H1 (cell line): Measurements from ENCODE around the gene TMEM181. TPM values are rescaled to one million over a fixed set of nuclear protein-coding genes. Genes with fewer than 3 reads are reported as not detected.

Source experiments
- CTCF ChIA-PET: fragments of 300-600 bp; sonication (Branson Sonifier 250); formaldehyde crosslinking; loops from one replicate; lab custom pipeline; 2021; ENCODE audit not compliant: partially characterized antibody; lab: Charles Lee
- POLR2A ChIA-PET: fragments of 300-600 bp; sonication (Branson Sonifier 250); formaldehyde crosslinking; loops from one replicate; lab custom pipeline; 2021; ENCODE audit warnings: inconsistent platforms; ENCODE audit not compliant: partially characterized antibody; lab: Charles Lee
- DNase-seq, 2 experiments: peaks; one replicate each; pipeline versions ENCODE4 v3.0.0 to v3.0.0-alpha.2; 2010 to 2022; ENCODE audit warnings: low spot score in 2 of 2, low read depth in 1 of 2, mixed read lengths in 1 of 2
- FAIRE-seq: peaks from 2 replicates; lab custom pipeline; 2011; peaks lifted over from hg19 to GRCh38; lab: Jason Lieb, UNC
- H2AFZ ChIP-seq: 2 replicates; pipeline ENCODE4 v1.8.1; 2012; ENCODE audit warnings: low read length, inconsistent platforms
- H2AK5ac ChIP-seq: 2 replicates; pipeline ENCODE4 v1.6.1; 2013; ENCODE audit warnings: low read depth, low read length
- H2BK120ac ChIP-seq: replicated peaks from 2 replicates; pipeline ENCODE3; 2013; ENCODE audit warnings: low read depth, low read length, inconsistent platforms
- H2BK12ac ChIP-seq: 2 replicates; pipeline ENCODE4 v1.6.1; 2013; ENCODE audit warnings: low read depth, low read length
- H2BK15ac ChIP-seq: 2 replicates; pipeline ENCODE4 v1.6.1; 2013; ENCODE audit warnings: low read length
- H2BK20ac ChIP-seq: 2 replicates; pipeline ENCODE4 v1.6.1; 2013; ENCODE audit warnings: low read length
- H2BK5ac ChIP-seq: 2 replicates; pipeline ENCODE4 v1.6.1; 2013; ENCODE audit warnings: low read depth, low read length
- H3K14ac ChIP-seq: 2 replicates; pipeline ENCODE4 v1.6.1; 2013; ENCODE audit warnings: inconsistent platforms; ENCODE audit not compliant: insufficient read length
- H3K18ac ChIP-seq: 2 replicates; pipeline ENCODE4 v1.6.1; 2013; ENCODE audit warnings: low read length; ENCODE audit errors: extremely low read depth
- H3K23ac ChIP-seq: 2 replicates; pipeline ENCODE4 v1.6.1; 2013; ENCODE audit warnings: inconsistent platforms; ENCODE audit not compliant: insufficient read length
- H3K23me2 ChIP-seq: 2 replicates; pipeline ENCODE4 v1.6.1; 2013; ENCODE audit warnings: low read depth, low read length
- H3K27ac ChIP-seq: 2 replicates; pipeline ENCODE4 v1.6.1; 2011; ENCODE audit warnings: low read depth, low read length, inconsistent platforms
- H3K27me3 ChIP-seq, 4 experiments: replicated peaks in 1 of 4; 1 replicate in 1 of 4; 2 replicates in 3 of 4; pipeline versions ENCODE4 v1.6.1 to v1.8.1; 2011 to 2013; ENCODE audit warnings: low read length in 3 of 4, mild to moderate bottlenecking in 3 of 4, inconsistent platforms in 2 of 4, mixed read lengths in 2 of 4, moderate library complexity in 1 of 4; ENCODE audit not compliant: control insufficient read depth in 3 of 4, insufficient read depth in 3 of 4; ENCODE audit errors: extremely low read depth in 1 of 4
- H3K36me3 ChIP-seq, 4 experiments: 2 replicates each; pipeline versions ENCODE4 v1.6.1 to v1.8.1; 2011 to 2013; ENCODE audit warnings: mild to moderate bottlenecking in 4 of 4, low read length in 3 of 4, moderate library complexity in 2 of 4, control low read depth in 1 of 4, inconsistent platforms in 1 of 4; ENCODE audit not compliant: insufficient read depth in 4 of 4, control insufficient read depth in 2 of 4
- H3K4ac ChIP-seq: replicated peaks from 2 replicates; pipeline ENCODE3; 2013; ENCODE audit warnings: low read length, low read depth, mixed read lengths, inconsistent platforms; ENCODE audit not compliant: insufficient read length
- H3K4me1 ChIP-seq, 4 experiments: replicated peaks in 1 of 4; 1 replicate in 1 of 4; 2 replicates in 3 of 4; pipeline versions ENCODE4 v1.6.1 to v1.8.1; 2011 to 2013; ENCODE audit warnings: low read length in 3 of 4, inconsistent platforms in 2 of 4, mixed read lengths in 1 of 4; ENCODE audit not compliant: insufficient read depth in 4 of 4, control insufficient read depth in 3 of 4
- H3K4me2 ChIP-seq, 2 experiments: 2 replicates each; pipeline versions ENCODE4 v1.6.1 to v1.8.1; 2011 to 2013; ENCODE audit warnings: low read depth in 2 of 2, low read length in 2 of 2, control low read depth in 1 of 2, inconsistent platforms in 1 of 2, mild to moderate bottlenecking in 1 of 2; ENCODE audit not compliant: insufficient read depth in 1 of 2
- H3K4me3 ChIP-seq, 4 experiments: fragments of 200-600, 300-600 bp in 1 of 4; sonication (generic), shearing (Covaris generic), sonication (Bioruptor Twin) in 1 of 4; 2 replicates each; pipeline versions ENCODE4 v1.5.1 to v1.8.1; 2011 to 2016; ENCODE audit warnings: low read length in 4 of 4, low read depth in 3 of 4, control low read depth in 2 of 4, inconsistent platforms in 2 of 4, mild to moderate bottlenecking in 2 of 4, mixed read lengths in 1 of 4, moderate library complexity in 1 of 4; ENCODE audit not compliant: insufficient read depth in 2 of 4; ENCODE audit errors: extremely low read depth in 1 of 4
- H3K56ac ChIP-seq: replicated peaks from 2 replicates; pipeline ENCODE3; 2013; ENCODE audit warnings: low read depth, mild to moderate bottlenecking, mixed read lengths, low read length, inconsistent platforms; ENCODE audit not compliant: insufficient read length
- H3K79me1 ChIP-seq: 2 replicates; pipeline ENCODE4 v1.6.1; 2013; ENCODE audit warnings: low read depth, low read length, control low read depth
- H3K79me2 ChIP-seq, 2 experiments: 2 replicates each; pipeline versions ENCODE4 v1.6.1 to v1.8.1; 2012 to 2013; ENCODE audit warnings: low read length in 2 of 2, mild to moderate bottlenecking in 2 of 2, inconsistent platforms in 1 of 2; ENCODE audit not compliant: insufficient read depth in 2 of 2, control insufficient read depth in 1 of 2
- H3K9ac ChIP-seq, 4 experiments: replicated peaks in 1 of 4; 1 replicate in 1 of 4; 2 replicates in 3 of 4; pipeline versions ENCODE4 v1.6.1 to v1.8.1; 2011 to 2013; ENCODE audit warnings: low read depth in 3 of 4, low read length in 3 of 4, control low read depth in 2 of 4, mild to moderate bottlenecking in 2 of 4, moderate library complexity in 2 of 4, inconsistent platforms in 1 of 4; ENCODE audit errors: extremely low read depth in 1 of 4
- H3K9me3 ChIP-seq, 2 experiments: 2 replicates each; pipeline versions ENCODE4 v1.6.1 to v1.8.1; 2012 to 2013; ENCODE audit warnings: mild to moderate bottlenecking in 2 of 2, moderate library complexity in 2 of 2, control low read depth in 1 of 2, inconsistent platforms in 1 of 2, low read depth in 1 of 2, low read length in 1 of 2, mixed read lengths in 1 of 2; ENCODE audit not compliant: insufficient read depth in 2 of 2
- H4K20me1 ChIP-seq, 2 experiments: replicated peaks in 1 of 2; 2 replicates each; pipeline versions ENCODE3 to v1.8.1; 2011 to 2013; ENCODE audit warnings: inconsistent platforms in 2 of 2, low read length in 2 of 2, mild to moderate bottlenecking in 1 of 2; ENCODE audit not compliant: insufficient read depth in 2 of 2, control insufficient read depth in 1 of 2
- H4K5ac ChIP-seq: 2 replicates; pipeline ENCODE4 v1.6.1; 2013; ENCODE audit warnings: low read length, low read depth, mixed read lengths, inconsistent platforms; ENCODE audit not compliant: insufficient read length
- H4K8ac ChIP-seq: 2 replicates; pipeline ENCODE4 v1.8.0; 2013; ENCODE audit warnings: mild to moderate bottlenecking, moderate library complexity, low read length, inconsistent platforms; ENCODE audit not compliant: insufficient read depth; ENCODE audit errors: extremely low read depth
- H4K91ac ChIP-seq: replicated peaks from 2 replicates; pipeline ENCODE3; 2013; ENCODE audit warnings: low read length, mixed read lengths, inconsistent platforms; ENCODE audit not compliant: insufficient read length
- ASH2L ChIP-seq: fragments of 200-600, 300-600 bp; sonication (generic); IDR thresholded peaks from one replicate; pipeline ENCODE4 v1.7.1; 2017; ENCODE audit warnings: low read length
- CTCF ChIP-seq, 3 experiments: IDR thresholded peaks; 1 replicate in 2 of 3; 2 replicates in 1 of 3; pipeline versions ENCODE4 v1.5.1 to v1.6.1; 2011; ENCODE audit warnings: low read length in 3 of 3, mild to moderate bottlenecking in 3 of 3, inconsistent platforms in 2 of 3, low read depth in 1 of 3, moderate library complexity in 1 of 3; ENCODE audit not compliant: insufficient read depth in 1 of 3; ENCODE audit errors: control extremely low read depth in 1 of 3
- PHF8 ChIP-seq: fragments of 200-600 bp; sonication (generic); conservative IDR thresholded peaks from 2 replicates; pipeline ENCODE4 v1.7.1; 2012; ENCODE audit warnings: low read depth, mild to moderate bottlenecking, inconsistent platforms, low read length, moderate library complexity
- SIN3A ChIP-seq, 2 experiments: IDR thresholded peaks in 1 of 2; conservative IDR thresholded peaks in 1 of 2; 2 replicates each; pipeline ENCODE4 v1.6.1; 2011 to 2012; ENCODE audit warnings: low read length in 2 of 2, improper control_type of control experiment in 1 of 2, low read depth in 1 of 2, mild to moderate bottlenecking in 1 of 2
- SIX5 ChIP-seq: IDR thresholded peaks from 2 replicates; pipeline ENCODE4 v1.6.1; 2011; ENCODE audit warnings: mild to moderate bottlenecking, low read depth, low read length
- SP4 ChIP-seq: IDR thresholded peaks from 2 replicates; pipeline ENCODE4 v1.6.1; 2012; ENCODE audit warnings: low read length, inconsistent platforms
- SRF ChIP-seq: IDR thresholded peaks from 2 replicates; pipeline ENCODE4 v1.6.1; 2011; ENCODE audit warnings: mild to moderate bottlenecking, low read depth, low read length, moderate library complexity
- ZNF274 ChIP-seq: IDR thresholded peaks from 2 replicates; pipeline ENCODE4 v1.7.0; 2012; ENCODE audit warnings: low read length, borderline replicate concordance; ENCODE audit errors: extremely low read depth
- WGBS, 2 experiments: shearing (Covaris generic) in 1 of 2; methylation state at CpG; one replicate each; pipeline versions ENCODE4 v1.1.6 to v1.1.7; 2013 to 2015; ENCODE audit warnings: low lambda C conversion rate in 2 of 2, mixed read lengths in 2 of 2, inconsistent platforms in 1 of 2, low coverage in 1 of 2, missing lambda C conversion rate in 1 of 2; ENCODE audit not compliant: insufficient replicate concordance in 2 of 2, insufficient coverage in 1 of 2, insufficient read length in 1 of 2; ENCODE audit errors: extremely low coverage in 1 of 2, missing lambda C conversion rate in 1 of 2; 5-methylcytosine and 5-hydroxymethylcytosine counted together
- polyA plus RNA-seq, 7 experiments: library from polyadenylated mRNA; depleted of rRNA in 3 of 7; stranded (reverse) in 5 of 7; unstranded in 2 of 7; fragments of >200 nt in 5 of 7; fragments of 200-250 nt in 2 of 7; gene quantifications; 1 replicate in 5 of 7; 2 replicates in 1 of 7; 4 replicates in 1 of 7; pipeline versions ENCODE4 v1.2.1 to v1.2.3, GENCODE V29; 2011 to 2013; ENCODE audit warnings: missing spikeins in 2 of 7, mixed read lengths in 2 of 7
- total RNA-seq: library from RNA; stranded (reverse); fragmentation: NEBNext Ultra II Directional; extraction: Animal tissue kit (Norgen Biotek cat#: 25700); gene quantifications from 2 replicates; pipeline ENCODE4 v1.2.1, GENCODE V29; 2021

TMEM181 gene
- total and polyA plus RNA-seq, 2 of the 8 experiments (the other 6 are each of a cell fraction or from before 2014, with no cell fraction given) = 8.6 to 19.0 TPM

DNA sequence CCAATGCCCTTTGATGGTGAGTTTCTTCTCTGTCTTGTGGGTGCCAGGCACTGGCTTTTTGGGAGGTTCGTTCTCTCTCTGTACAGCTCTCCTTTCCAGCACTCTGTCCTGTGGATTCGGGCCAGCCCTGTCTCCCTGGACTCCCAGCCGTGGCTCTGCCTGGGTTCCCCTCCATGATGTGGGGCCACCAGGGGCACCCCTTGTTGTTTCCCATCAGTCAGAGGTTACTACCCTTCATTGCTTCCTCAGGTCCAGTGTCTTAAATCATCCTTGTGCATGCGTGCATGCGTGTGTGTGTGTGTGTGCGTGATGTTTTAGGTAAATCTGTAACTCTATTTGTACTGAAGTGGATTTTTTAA lies 44.1 kb downstream of the TMEM181 start:
- Histone ChIP-seq H2AK5ac (no peak overlapping the region), H3K27me3 (no peaks in the 10 kb centered on the region), H3K18ac (no peak overlapping the region), H2BK5ac (no peak overlapping the region), H3K9ac (no peak overlapping the region), H2BK120ac (no peak overlapping the region), H3K4me1 (no peaks in the 10 kb centered on the region), H3K9me3 (no peaks in the 10 kb centered on the region), H3K56ac (no peak overlapping the region), H3K23me2 (peaks cover under 1% of the 10 kb centered on the region; the same call in 1 of the 2 replicates), H3K4ac (no peak overlapping the region), H3K79me2 (no peaks in the 10 kb centered on the region), H3K4me3 (no peak overlapping the region), H4K8ac (no peak overlapping the region), H3K14ac (no peak overlapping the region), H3K36me3 (peaks cover 8 to 27% (median 18%) of the 10 kb centered on the region in 4 experiments; a peak in 6 of 8 replicates), H2AFZ (no peak overlapping the region), H3K79me1 (no peaks in the 10 kb centered on the region; the same call in 1 of the 2 replicates), H4K91ac (no peak overlapping the region), H3K23ac (no peak overlapping the region), H4K5ac (no peak overlapping the region), H2BK15ac (no peak overlapping the region), H3K27ac (no peak overlapping the region), H2BK20ac (no peak overlapping the region), H2BK12ac (no peak overlapping the region), H3K4me2 (no peak overlapping the region), H4K20me1 (peaks cover 3 to 10% of the 10 kb centered on the region in 2 experiments)
- CTCF ChIA-PET = interaction anchor here (0.8 to 2.5 kb wide), 13 partner anchors 9 to 390 kb away, joined by 3 to 13 read pairs (median 5); no protein-coding TSS in a partner anchor
- POLR2A ChIA-PET = interaction anchor here (1.2 kb wide), 1 partner anchor 371 kb away, joined by 4 read pairs; no protein-coding TSS in a partner anchor
- 92% methylated on average over 6 of the region's 6 CpGs; no CpG with 5 or more reads in 1 of the 2 experiments for WGBS, 2 experiments
- FAIRE-seq = no peak
- TF ChIP-seq PHF8 = no peak
- no peak for TF ChIP-seq SIN3A (conservative IDR thresholded peaks at IDR 0.05 in 1 of 2, IDR thresholded peaks at IDR 0.05 in 1 of 2; ENCODE audit: low read depth in 1 of 2, low read length in 2 of 2)
- no peak for TF ChIP-seq SRF
- no peak for TF ChIP-seq CTCF (IDR thresholded peaks at IDR 0.05; ENCODE audit: control extremely low read depth in 1 of 3, insufficient read depth in 1 of 3, low read depth in 1 of 3, low read length in 3 of 3)
- TF ChIP-seq SP4 = no peak
- no peak for TF ChIP-seq SIX5
- no peak for TF ChIP-seq ZNF274
- no peak for TF ChIP-seq ASH2L
- no peak for DNase-seq
